ENCODE measurements around the gene RRBP1. TPM values are rescaled to one million over a fixed set of nuclear protein-coding genes. Genes with fewer than 3 reads are reported as not detected.
A peak's percentile ranks its signal among the peaks of the same experiment; 100 is the strongest.

Gene RRBP1
- total RNA-seq, 6 experiments from 2014 or later, result 121 to 274 (median 193) TPM

DNA sequence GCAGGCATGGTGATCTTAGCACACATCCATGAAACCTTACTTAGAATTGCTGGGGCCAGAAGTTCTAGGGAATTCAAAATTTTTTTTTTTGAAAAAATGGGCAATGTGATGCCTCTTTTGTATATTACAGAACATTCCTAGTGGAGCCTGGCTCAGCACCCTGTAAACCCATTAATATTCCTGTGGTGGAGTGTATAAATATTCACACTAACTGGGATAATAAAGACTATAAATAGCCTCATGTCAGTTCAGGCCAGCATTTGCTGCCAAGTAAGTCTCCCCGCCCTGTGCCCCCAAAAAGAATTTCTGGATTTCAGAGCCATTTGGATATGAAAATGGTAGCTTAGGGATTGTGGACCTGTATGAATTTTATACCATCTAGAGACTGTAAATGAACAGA lies 32.6 kb upstream of the RRBP1 start:
- DNase-seq, result no peak
- Histone ChIP-seq H3K4me1 (peaks cover 0 to 12% (median 8%) of the 10 kb centered on the region in 4 donors), H3K4me3 (no peak overlapping the region), H3K27ac (no peak overlapping the region), H3K36me3 (no peaks in the 10 kb centered on the region), H3K27me3 (no peaks in the 10 kb centered on the region), H3K9me3 (no peaks in the 10 kb centered on the region)
- WGBS (ENCODE audit: insufficient coverage, low coverage, low lambda C conversion rate, missing lambda C conversion rate), result 89% methylated on average over 1 of the region's 1 CpG
- ATAC-seq, result no peak
- intact Hi-C loops (cut with DNase I), result loop anchor here in 1 of 2 donors (10.0 kb wide), 1 partner anchor 80 kb away; no protein-coding TSS in a partner anchor
- TF ChIP-seq, protein P1, sequence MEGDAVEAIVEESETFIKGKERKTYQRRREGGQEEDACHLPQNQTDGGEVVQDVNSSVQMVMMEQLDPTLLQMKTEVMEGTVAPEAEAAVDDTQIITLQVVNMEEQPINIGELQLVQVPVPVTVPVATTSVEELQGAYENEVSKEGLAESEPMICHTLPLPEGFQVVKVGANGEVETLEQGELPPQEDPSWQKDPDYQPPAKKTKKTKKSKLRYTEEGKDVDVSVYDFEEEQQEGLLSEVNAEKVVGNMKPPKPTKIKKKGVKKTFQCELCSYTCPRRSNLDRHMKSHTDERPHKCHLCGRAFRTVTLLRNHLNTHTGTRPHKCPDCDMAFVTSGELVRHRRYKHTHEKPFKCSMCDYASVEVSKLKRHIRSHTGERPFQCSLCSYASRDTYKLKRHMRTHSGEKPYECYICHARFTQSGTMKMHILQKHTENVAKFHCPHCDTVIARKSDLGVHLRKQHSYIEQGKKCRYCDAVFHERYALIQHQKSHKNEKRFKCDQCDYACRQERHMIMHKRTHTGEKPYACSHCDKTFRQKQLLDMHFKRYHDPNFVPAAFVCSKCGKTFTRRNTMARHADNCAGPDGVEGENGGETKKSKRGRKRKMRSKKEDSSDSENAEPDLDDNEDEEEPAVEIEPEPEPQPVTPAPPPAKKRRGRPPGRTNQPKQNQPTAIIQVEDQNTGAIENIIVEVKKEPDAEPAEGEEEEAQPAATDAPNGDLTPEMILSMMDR (IDR thresholded peaks at IDR 0.05), result no peak
- TF ChIP-seq POLR2A (IDR thresholded peaks at IDR 0.05), result no peak

DNA sequence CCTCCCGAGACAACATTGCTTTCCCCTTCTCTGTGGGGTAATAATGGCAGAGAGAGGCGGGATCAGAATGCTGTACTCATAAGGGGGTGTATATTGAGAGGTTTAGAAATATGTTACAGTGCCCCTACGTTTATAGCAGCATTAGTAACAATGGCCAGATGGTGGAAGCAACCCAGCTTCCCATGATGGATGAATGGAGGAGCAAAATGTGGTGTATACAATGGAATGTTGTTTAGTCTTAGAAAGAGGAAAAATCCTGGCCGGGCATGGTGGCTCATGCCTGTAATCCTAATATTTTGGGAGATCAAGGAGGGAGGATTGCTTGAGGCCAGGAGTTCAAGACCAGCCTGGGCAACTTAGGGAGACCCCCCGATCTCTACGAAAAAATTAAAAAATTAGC lies 30.7 kb upstream of the RRBP1 start:
- 88% methylated on average over 6 of the region's 6 CpGs for WGBS (ENCODE audit: insufficient coverage, low coverage, low lambda C conversion rate, missing lambda C conversion rate)
- peaks cover 0 to 12% (median 8%) of the 10 kb centered on the region in 4 donors for H3K4me1 ChIP-seq
- H3K36me3 ChIP-seq, result no peaks in the 10 kb centered on the region
- TF ChIP-seq, protein P1 (IDR thresholded peaks at IDR 0.05), result no peak
- no peak for TF ChIP-seq POLR2A (IDR thresholded peaks at IDR 0.05)
- no peak for ATAC-seq
- H3K27ac ChIP-seq, result no peak overlapping the region
- H3K27me3 ChIP-seq, result no peaks in the 10 kb centered on the region
- intact Hi-C loops (cut with DNase I), result loop anchor here in 1 of 2 donors (10.0 kb wide), 1 partner anchor 82 kb away; no protein-coding TSS in a partner anchor
- DNase-seq, result no peak
- no peaks in the 10 kb centered on the region for H3K9me3 ChIP-seq
- H3K4me3 ChIP-seq, result no peak overlapping the region

DNA sequence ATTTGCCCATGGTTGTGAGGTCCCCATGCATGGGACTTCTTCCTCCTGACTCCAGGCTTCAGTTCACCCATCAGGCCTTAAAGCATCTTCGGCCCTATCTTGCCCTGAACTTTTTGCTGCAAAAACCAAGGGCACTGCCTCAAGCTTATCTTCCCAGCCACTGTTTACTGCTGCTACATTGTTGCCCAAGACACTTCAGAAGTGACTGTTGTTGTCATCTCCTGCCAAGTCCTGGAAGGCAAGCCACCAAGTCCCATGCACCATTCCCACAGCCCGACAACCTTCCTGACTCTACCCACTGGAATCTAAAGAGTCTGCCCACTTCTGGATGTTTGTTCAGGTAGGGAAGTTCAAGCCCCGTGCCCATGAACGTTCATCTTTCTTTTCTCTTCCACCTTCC lies 30.2 kb upstream of the RRBP1 start:
- 84% methylated on average over 4 of the region's 4 CpGs for WGBS (ENCODE audit: insufficient coverage, low coverage, low lambda C conversion rate, missing lambda C conversion rate)
- Histone ChIP-seq H3K4me1 (peaks cover 0 to 12% (median 8%) of the 10 kb centered on the region in 4 donors), H3K9me3 (no peaks in the 10 kb centered on the region), H3K27ac (no peak overlapping the region), H3K4me3 (no peak overlapping the region), H3K27me3 (no peaks in the 10 kb centered on the region), H3K36me3 (no peaks in the 10 kb centered on the region)
- intact Hi-C loops (cut with DNase I), result loop anchor here in 1 of 2 donors (10.0 kb wide), 1 partner anchor 83 kb away; no protein-coding TSS in a partner anchor
- DNase-seq (no peak), ATAC-seq (no peak)
- no peak for TF ChIP-seq POLR2A (IDR thresholded peaks at IDR 0.05)
- TF ChIP-seq, protein P1 (IDR thresholded peaks at IDR 0.05), result no peak

DNA sequence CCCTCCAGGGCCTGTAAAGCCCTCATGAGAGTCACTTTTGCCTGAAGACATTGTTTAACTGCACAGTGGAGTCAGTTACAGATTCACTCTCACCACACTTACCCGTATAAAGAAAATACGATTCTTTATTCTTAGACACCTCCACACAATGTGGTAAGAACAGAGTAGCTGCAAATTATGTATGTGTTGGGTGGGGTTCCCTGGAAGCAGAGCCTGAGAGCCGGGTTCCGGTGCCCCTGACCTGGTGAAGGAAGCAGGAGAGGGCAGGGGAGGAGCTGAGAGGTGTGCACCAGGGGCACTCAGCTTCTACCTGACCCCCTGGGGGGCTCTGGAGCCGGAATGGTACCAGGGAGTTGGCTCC lies 29.2 kb upstream of the RRBP1 start:
- 98% methylated on average over 4 of the region's 5 CpGs for WGBS (ENCODE audit: insufficient coverage, low coverage, low lambda C conversion rate, missing lambda C conversion rate)
- H3K27ac ChIP-seq, result no peak overlapping the region
- H3K4me1 ChIP-seq, result peaks cover 0 to 12% (median 8%) of the 10 kb centered on the region in 4 donors
- no peak overlapping the region for H3K4me3 ChIP-seq
- ATAC-seq, result peak in 1 of 4 donors; percentile 5
- TF ChIP-seq, protein P1 (IDR thresholded peaks at IDR 0.05), result no peak
- no peak for TF ChIP-seq POLR2A (IDR thresholded peaks at IDR 0.05)
- DNase-seq, result no peak
- no peaks in the 10 kb centered on the region for H3K36me3 ChIP-seq
- H3K27me3 ChIP-seq, result no peaks in the 10 kb centered on the region
- no peaks in the 10 kb centered on the region for H3K9me3 ChIP-seq
- intact Hi-C loops (cut with DNase I), result loop anchor here in 1 of 2 donors (10.0 kb wide), 1 partner anchor 84 kb away; no protein-coding TSS in a partner anchor
